ENCODE measurements around the gene APBB1IP.
"Not testable (repeated sequence)": the region's sequence is repeated elsewhere in the genome, so short reads cannot be mapped to it uniquely, and the experiment has no call there.

The APBB1IP gene

GRCh38 chr10:26437637-26438461, at the start of gene APBB1IP:
Gene APBB1IP, plus strand, starts transcription at chr10:26438341. Its CDS starts 53,986 bp downstream, at chr10:26492327.
- no peak for DNase-seq (ENCODE audit: low spot score)

- no peak for DNase-seq (ENCODE audit: low spot score)
Measured at GRCh38 chr10:26389533-26389932, 48.6 kb upstream of the APBB1IP start.

- no peak for DNase-seq (ENCODE audit: low spot score)
Measured at GRCh38 chr10:26391701-26392695, 46.1 kb upstream of the APBB1IP start.

- not testable (repeated sequence) for DNase-seq (ENCODE audit: low spot score)
Measured at GRCh38 chr10:26398353-26398752, 39.8 kb upstream of the APBB1IP start.

GRCh38 chr10:26407406-26407969, 30.7 kb upstream of the APBB1IP start:
- no peak for DNase-seq (ENCODE audit: low spot score)

- DNase-seq (ENCODE audit: low spot score) = no peak
Measured at GRCh38 chr10:26408858-26409494, 29.2 kb upstream of the APBB1IP start.

GRCh38 chr10:26410356-26410755, 27.8 kb upstream of the APBB1IP start:
- DNase-seq (ENCODE audit: low spot score) = no peak

- no peak for DNase-seq (ENCODE audit: low spot score)
Measured at GRCh38 chr10:26412932-26413331, 25.2 kb upstream of the APBB1IP start.

- no peak for DNase-seq (ENCODE audit: low spot score)
Measured at GRCh38 chr10:26413375-26413774, 24.8 kb upstream of the APBB1IP start.

GRCh38 chr10:26417136-26417535, 21.0 kb upstream of the APBB1IP start:
- no peak for DNase-seq (ENCODE audit: low spot score)

GRCh38 chr10:26422977-26423376, 15.2 kb upstream of the APBB1IP start:
- DNase-seq (ENCODE audit: low spot score) = no peak

- DNase-seq (ENCODE audit: low spot score) = no peak
Measured at GRCh38 chr10:26423722-26424121, 14.4 kb upstream of the APBB1IP start.

- DNase-seq (ENCODE audit: low spot score) = no peak
Measured at GRCh38 chr10:26430641-26431163, 7.4 kb upstream of the APBB1IP start.

- DNase-seq (ENCODE audit: low spot score) = no peak
Measured at GRCh38 chr10:26432938-26433337, 5.2 kb upstream of the APBB1IP start.

- no peak for DNase-seq (ENCODE audit: low spot score)
Measured at GRCh38 chr10:26435852-26436251, 2.3 kb upstream of the APBB1IP start.

GRCh38 chr10:26436848-26437247, 1.3 kb upstream of the APBB1IP start:
- DNase-seq (ENCODE audit: low spot score) = no peak

GRCh38 chr10:26438534-26439341, 597 bp downstream of the APBB1IP start:
- no peak for DNase-seq (ENCODE audit: low spot score)

GRCh38 chr10:26439406-26440087, 1.4 kb downstream of the APBB1IP start:
- DNase-seq (ENCODE audit: low spot score) = no peak

GRCh38 chr10:26440088-26440470, 1.9 kb downstream of the APBB1IP start:
- DNase-seq (ENCODE audit: low spot score) = no peak

Measured in cerebellar cortex (tissue), 1 donor.